Body of pancreas (tissue), 4 donors: ENCODE data around the gene WNT9B.

ENCODE experiments used
- CTCF ChIP-seq, 7 experiments: fragments of 450-650 bp in 4 of 7; fragments of 200-600 bp in 3 of 7; sonication (generic) in 3 of 7; IDR thresholded peaks; one replicate each; pipeline ENCODE4 v1.5.1; 2016 to 2019; ENCODE audit warnings: antibody characterized with exemption in 7 of 7
- POLR2A ChIP-seq, 3 donors: fragments of 450-650 bp; IDR thresholded peaks; one replicate each; pipeline ENCODE4 v1.6.1; 2016; ENCODE audit warnings: antibody characterized with exemption in 3 of 3, mild to moderate bottlenecking in 2 of 3

DNA sequence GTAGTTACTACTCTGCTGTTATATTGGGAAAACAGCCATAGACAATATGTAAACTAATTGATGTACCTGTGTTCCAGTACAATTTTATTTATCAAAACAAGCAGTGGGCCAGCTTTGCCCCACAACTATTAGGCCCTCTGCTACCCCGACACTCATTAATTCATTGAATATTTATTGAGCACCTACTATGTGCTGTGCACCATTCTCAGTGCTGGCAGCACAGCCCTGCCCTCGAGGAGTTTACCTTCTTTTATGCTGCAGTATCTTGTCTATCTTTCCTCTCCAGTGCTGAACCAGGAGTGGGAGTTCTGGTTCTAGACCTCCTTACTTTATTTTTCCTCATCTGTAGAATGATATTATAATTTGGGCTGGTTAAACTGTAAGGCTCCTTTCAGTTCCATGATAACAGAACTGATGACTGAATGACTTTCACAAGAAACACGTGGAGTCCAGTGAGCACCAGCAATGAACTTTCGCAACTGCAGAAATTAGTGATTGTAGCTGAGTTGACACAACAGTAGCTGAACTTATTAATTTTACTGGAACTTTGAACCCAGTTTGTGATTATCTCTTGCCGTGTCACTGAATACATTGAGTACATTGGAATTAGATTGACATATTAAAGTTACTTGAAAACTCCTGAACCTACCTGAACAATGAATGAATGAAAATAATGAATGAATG is 73.9 kb downstream of the WNT9B start:
- no peak for TF ChIP-seq CTCF (IDR thresholded peaks at IDR 0.05)
- no peak for TF ChIP-seq POLR2A (IDR thresholded peaks at IDR 0.05)
